C4-2B (cell line): ENCODE measurements around the gene CISTR.

Experiments
- H3K27ac ChIP-seq: fragments of 450-650 bp; 2 replicates; pipeline ENCODE4 v1.5.1; 2017
- ZFX ChIP-seq: fragments of 450-650 bp; IDR thresholded peaks from 2 replicates; pipeline ENCODE4 v1.6.1; 2017
- TF ChIP-seq, protein P1 (sequence below): fragments of 450-650 bp; conservative IDR thresholded peaks from 2 replicates; pipeline ENCODE4 v1.5.1; 2017; ENCODE audit warnings: mild to moderate bottlenecking

Gene CISTR

DNA sequence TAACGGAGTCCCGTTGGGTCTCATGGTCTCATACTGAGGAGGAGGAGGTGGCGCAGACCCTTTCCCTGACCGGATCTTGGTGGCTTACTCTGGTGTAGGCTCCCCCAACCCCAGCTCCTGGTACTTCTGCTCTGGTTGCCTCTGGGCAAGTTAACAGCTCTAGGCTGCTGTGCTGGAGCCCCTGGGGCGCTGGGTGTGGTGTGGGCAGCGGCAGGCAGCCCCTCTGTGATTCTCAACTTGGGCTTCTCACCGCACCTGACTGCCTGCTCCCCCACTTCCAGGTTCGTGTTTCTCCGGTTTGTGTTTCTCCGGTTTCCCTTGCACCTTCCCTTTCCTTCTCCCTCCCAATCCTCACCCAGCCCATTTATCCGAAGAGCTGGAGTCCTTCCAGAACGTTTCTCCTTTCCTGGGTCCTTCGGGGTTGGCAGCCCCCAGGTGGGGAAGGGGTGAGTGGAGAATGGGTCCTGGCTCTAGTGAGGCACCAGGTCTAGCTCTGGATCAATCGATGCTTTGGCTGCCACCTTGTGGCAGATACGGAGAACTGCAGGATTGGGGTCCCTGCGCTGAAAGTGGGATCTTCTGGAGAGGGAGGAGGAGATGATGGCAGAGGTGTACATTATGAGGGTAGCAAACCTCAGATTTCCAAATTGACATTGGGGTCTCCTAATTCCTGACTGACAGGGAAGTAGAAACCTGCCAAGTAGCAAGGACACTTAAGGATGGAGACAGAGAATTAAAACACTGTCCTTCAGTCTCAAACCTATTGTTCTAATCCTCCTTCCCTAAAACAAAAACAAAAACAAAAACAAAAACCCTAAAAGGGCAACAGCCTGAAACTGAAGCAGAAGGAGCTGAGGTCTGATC, 8.3 kb downstream of the CISTR start:
- no peak for TF ChIP-seq ZFX
- TF ChIP-seq, protein P1, sequence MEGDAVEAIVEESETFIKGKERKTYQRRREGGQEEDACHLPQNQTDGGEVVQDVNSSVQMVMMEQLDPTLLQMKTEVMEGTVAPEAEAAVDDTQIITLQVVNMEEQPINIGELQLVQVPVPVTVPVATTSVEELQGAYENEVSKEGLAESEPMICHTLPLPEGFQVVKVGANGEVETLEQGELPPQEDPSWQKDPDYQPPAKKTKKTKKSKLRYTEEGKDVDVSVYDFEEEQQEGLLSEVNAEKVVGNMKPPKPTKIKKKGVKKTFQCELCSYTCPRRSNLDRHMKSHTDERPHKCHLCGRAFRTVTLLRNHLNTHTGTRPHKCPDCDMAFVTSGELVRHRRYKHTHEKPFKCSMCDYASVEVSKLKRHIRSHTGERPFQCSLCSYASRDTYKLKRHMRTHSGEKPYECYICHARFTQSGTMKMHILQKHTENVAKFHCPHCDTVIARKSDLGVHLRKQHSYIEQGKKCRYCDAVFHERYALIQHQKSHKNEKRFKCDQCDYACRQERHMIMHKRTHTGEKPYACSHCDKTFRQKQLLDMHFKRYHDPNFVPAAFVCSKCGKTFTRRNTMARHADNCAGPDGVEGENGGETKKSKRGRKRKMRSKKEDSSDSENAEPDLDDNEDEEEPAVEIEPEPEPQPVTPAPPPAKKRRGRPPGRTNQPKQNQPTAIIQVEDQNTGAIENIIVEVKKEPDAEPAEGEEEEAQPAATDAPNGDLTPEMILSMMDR, result peak; percentile 96

GRCh38 chr12:53740130-53740491, 11.7 kb downstream of the CISTR start:
- TF ChIP-seq, protein P1, result no peak
- TF ChIP-seq ZFX, result no peak
- no peak overlapping the region for H3K27ac ChIP-seq

More for the DNA sequence above, 8.3 kb downstream of the CISTR start:
- no peak overlapping the region for H3K27ac ChIP-seq

- no peak overlapping the region for H3K27ac ChIP-seq
- no peak for TF ChIP-seq ZFX
- TF ChIP-seq, protein P1, result no peak
These were observed 12.3 kb downstream of the CISTR start for GRCh38 chr12:53739214-53740129.

DNA sequence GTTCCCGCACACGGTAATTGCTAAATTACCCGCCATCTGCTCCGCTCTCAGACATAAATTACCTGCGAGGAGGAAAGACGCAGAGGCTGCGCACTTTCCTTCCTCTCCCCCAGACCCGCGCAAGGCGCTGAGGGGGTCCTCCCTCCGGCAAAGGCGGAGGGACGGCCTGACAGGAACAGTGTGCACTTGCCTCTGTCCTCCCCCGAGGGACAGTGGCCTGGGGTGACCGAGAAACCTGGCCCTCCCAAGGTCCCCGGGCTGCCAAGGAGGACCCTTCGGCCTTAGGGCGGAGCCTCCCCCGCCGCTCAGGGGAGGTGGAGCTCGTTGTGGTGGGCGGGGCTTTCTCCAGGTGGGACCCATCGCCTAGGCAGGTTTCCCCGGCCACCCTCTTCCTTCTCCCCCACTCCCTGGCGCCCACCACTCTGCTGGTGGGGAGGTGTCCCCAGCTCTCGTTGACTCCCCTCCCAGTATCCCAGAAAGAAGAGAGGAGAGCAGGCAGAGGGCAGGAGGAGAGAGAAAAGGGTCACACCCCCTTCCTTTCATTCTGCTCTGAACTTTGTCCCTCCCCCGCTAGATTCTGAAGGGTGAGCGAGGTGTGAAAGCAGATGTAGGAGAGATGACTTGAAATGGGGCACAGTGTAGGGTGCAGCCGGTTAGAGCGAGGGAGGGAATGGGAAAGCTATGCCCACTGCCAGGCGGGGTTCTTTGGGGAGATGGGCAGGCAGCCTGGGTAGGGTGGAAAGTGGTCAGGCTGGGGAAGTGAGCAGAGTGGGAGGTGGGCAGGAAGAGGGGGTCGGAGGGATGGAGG, 13.2 kb downstream of the CISTR start:
- TF ChIP-seq ZFX, result no peak
- TF ChIP-seq, protein P1, result no peak
- H3K27ac ChIP-seq, result no peak overlapping the region

DNA sequence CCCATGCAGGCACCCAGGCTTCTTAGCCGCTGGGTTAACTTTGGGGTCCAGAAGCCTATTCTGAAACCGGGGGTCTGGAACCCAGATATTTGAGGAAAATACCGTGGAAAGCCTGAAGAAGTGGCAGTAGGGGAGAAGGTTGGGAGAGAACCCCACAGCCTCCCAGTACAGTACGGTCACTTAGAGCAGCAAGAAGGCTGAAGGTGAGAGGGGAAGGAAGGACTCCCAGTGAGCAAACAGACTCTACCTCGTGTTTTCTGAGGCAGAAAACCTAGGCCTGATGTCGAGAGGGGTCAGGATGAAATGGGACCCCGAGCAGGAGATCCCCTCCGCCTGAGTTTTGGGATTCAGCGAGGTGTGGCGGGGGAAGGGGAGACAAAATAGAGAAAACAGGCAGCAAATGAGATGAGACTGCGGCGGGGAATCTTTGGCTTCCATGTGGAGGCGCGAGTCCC, 13.8 kb downstream of the CISTR start:
- TF ChIP-seq, protein P1, result no peak
- TF ChIP-seq ZFX, result no peak
- H3K27ac ChIP-seq, result no peak overlapping the region

- TF ChIP-seq, protein P1, result no peak
- no peak for TF ChIP-seq ZFX
- no peak overlapping the region for H3K27ac ChIP-seq
These were observed 14.5 kb downstream of the CISTR start for GRCh38 chr12:53737093-53737808.
